ENCODE data around the gene TRIM41. TPM values are rescaled to one million over a fixed set of nuclear protein-coding genes. Genes with fewer than 3 reads are reported as not detected.

The TRIM41 gene
- total RNA-seq, 1 experiment from 2014 or later, result 57.6 TPM

DNA sequence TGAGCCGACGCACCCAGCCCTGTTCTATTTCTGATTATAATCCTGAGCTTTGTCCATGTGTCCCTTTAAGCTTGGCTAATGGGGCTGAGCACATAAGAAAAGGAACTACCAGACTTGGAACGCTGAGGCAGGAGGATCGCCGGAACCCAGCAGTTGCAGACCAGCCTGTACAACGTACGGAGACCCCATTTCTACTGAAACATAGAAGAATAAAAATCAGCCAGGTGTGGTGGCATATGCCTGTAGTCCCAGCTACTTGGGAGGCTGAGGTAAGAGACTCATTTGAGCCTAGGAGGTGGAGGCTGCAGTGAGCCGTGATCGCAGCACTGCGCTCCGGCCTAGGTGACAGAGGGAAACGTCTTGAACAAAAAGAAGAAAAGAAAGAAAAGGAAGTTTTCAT, 40.4 kb upstream of the TRIM41 start:
- Histone ChIP-seq H3K79me2 (ENCODE audit: low read depth) (no peaks in the 10 kb centered on the region), H3K4me1 (replicated peaks; ENCODE audit: insufficient read depth) (peaks cover 21% of the 10 kb centered on the region; the same call in 1 of the 2 replicates), H3K27ac (no peak overlapping the region), H3K4me2 (no peak overlapping the region), H4K20me1 (ENCODE audit: insufficient read depth) (no peaks in the 10 kb centered on the region), H3K36me3 (ENCODE audit: low read depth) (no peaks in the 10 kb centered on the region), H3K4me3 (no peak overlapping the region), H3F3A (ENCODE audit: insufficient read depth, low read depth) (peaks cover 39% of the 10 kb centered on the region), H2AFZ (no peak overlapping the region), H3K9me2 (ENCODE audit: insufficient read depth) (no peaks in the 10 kb centered on the region), H3K27me3 (ENCODE audit: insufficient read depth, low read depth) (no peaks in the 10 kb centered on the region), H3K9me3 (ENCODE audit: insufficient read depth, low read depth) (no peaks in the 10 kb centered on the region)
- TF ChIP-seq CTCF (conservative IDR thresholded peaks at IDR 0.05) (no peak), EZH2 (IDR thresholded peaks at IDR 0.05; ENCODE audit: low read depth) (no peak)
- BruUV-seq (replicated peaks), result no TSS peak
- intact Hi-C loops (cut with micrococcal nuclease; ENCODE audit: unreplicated experiment), result loop anchor here (1.0 to 2.0 kb wide), 2 partner anchors 314 to 398 kb away; no protein-coding TSS in a partner anchor
- no peak for DNase-seq
- ChIA-PET CTCF (interaction anchor here (0.5 kb wide), 1 partner anchor 75 kb away, joined by 4 read pairs; no protein-coding TSS in a partner anchor), POLR2A (ENCODE audit: unreplicated experiment) (no interaction called here)

DNA sequence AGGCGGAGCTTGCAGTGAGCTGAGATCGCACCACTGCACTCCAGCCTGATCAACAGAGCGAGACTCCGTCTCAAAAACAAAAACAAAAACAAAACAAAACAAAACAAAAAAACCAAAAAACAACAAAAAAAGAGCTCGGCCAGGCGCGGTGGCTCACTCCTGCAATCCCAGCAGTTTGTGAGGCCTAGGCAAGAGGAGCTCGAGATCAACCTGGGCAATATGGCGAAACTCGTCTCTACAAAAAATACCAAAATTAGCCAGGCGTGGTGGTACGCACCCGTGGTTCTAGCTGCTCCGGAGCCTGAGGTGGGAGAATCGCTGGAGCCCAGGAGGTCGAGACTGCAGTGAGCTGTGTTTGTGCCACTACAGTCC, 38.2 kb upstream of the TRIM41 start:
- POLR2A ChIA-PET (ENCODE audit: unreplicated experiment), result interaction anchor here (0.5 to 0.6 kb wide), 3 partner anchors 39 to 376 kb away, joined by 3 to 19 read pairs (median 6); no protein-coding TSS in a partner anchor
- Histone ChIP-seq H3K4me2 (peak overlapping the region; percentile 83), H4K20me1 (ENCODE audit: insufficient read depth) (no peaks in the 10 kb centered on the region), H3K79me2 (ENCODE audit: low read depth) (no peaks in the 10 kb centered on the region), H3K9me2 (ENCODE audit: insufficient read depth) (no peaks in the 10 kb centered on the region), H3K4me3 (peak overlapping the region; percentile 66), H3F3A (ENCODE audit: insufficient read depth, low read depth) (peaks cover 48% of the 10 kb centered on the region), H3K27me3 (ENCODE audit: insufficient read depth, low read depth) (no peaks in the 10 kb centered on the region), H2AFZ (peak overlapping the region; percentile 97), H3K4me1 (replicated peaks; ENCODE audit: insufficient read depth) (peaks cover 21% of the 10 kb centered on the region; the same call in 1 of the 2 replicates), H3K9me3 (ENCODE audit: insufficient read depth, low read depth) (no peaks in the 10 kb centered on the region), H3K27ac (peak overlapping the region; percentile 52), H3K36me3 (ENCODE audit: low read depth) (no peaks in the 10 kb centered on the region)
- DNase-seq, result peak in 1 of 2 experiments; percentile 43
- no TSS peak for BruUV-seq (replicated peaks)
- TF ChIP-seq CTCF (conservative IDR thresholded peaks at IDR 0.05) (no peak), EZH2 (IDR thresholded peaks at IDR 0.05; ENCODE audit: low read depth) (no peak)
- CTCF ChIA-PET, result interaction anchor here (0.5 to 1.1 kb wide), 7 partner anchors 12 to 597 kb away, joined by 3 to 7 read pairs (median 3); partner anchors contain the start of gene RACK1
- intact Hi-C loops (cut with micrococcal nuclease; ENCODE audit: unreplicated experiment), result loop anchor here (5.0 kb wide), 1 partner anchor 1453 kb away; the partner anchor contains the start of gene MAML1

GRCh38 chr5:181185560-181185959, 37.5 kb upstream of the TRIM41 start:
- Histone ChIP-seq H3F3A (ENCODE audit: insufficient read depth, low read depth) (peaks cover 48% of the 10 kb centered on the region), H3K79me2 (ENCODE audit: low read depth) (no peaks in the 10 kb centered on the region), H3K4me1 (replicated peaks; ENCODE audit: insufficient read depth) (peaks cover 21% of the 10 kb centered on the region; the same call in 1 of the 2 replicates), H3K27ac (no peak overlapping the region), H4K20me1 (ENCODE audit: insufficient read depth) (no peaks in the 10 kb centered on the region), H3K36me3 (ENCODE audit: low read depth) (no peaks in the 10 kb centered on the region), H3K9me2 (ENCODE audit: insufficient read depth) (no peaks in the 10 kb centered on the region), H3K27me3 (ENCODE audit: insufficient read depth, low read depth) (no peaks in the 10 kb centered on the region), H3K9me3 (ENCODE audit: insufficient read depth, low read depth) (no peaks in the 10 kb centered on the region), H2AFZ (no peak overlapping the region), H3K4me3 (no peak overlapping the region), H3K4me2 (peak overlapping the region; percentile 83)
- DNase-seq, result no peak
- ChIA-PET POLR2A (ENCODE audit: unreplicated experiment) (interaction anchor here (0.6 kb wide), 1 partner anchor 377 kb away, joined by 3 read pairs; no protein-coding TSS in a partner anchor), CTCF (interaction anchor here (0.7 to 1.1 kb wide), 2 partner anchors 38 to 598 kb away, joined by 3 read pairs; no protein-coding TSS in a partner anchor)
- BruUV-seq (replicated peaks), result no TSS peak
- intact Hi-C loops (cut with micrococcal nuclease; ENCODE audit: unreplicated experiment), result loop anchor here (5.0 kb wide), 1 partner anchor 1453 kb away; the partner anchor contains the start of gene MAML1
- TF ChIP-seq EZH2 (IDR thresholded peaks at IDR 0.05; ENCODE audit: low read depth) (no peak), CTCF (conservative IDR thresholded peaks at IDR 0.05) (no peak)
